ENCODE data around the gene FBN2. TPM values are rescaled to one million over a fixed set of nuclear protein-coding genes. Genes with fewer than 3 reads are reported as not detected.

Gene FBN2
- total RNA-seq, 1 experiment from 2014 or later = 0.31 TPM

DNA sequence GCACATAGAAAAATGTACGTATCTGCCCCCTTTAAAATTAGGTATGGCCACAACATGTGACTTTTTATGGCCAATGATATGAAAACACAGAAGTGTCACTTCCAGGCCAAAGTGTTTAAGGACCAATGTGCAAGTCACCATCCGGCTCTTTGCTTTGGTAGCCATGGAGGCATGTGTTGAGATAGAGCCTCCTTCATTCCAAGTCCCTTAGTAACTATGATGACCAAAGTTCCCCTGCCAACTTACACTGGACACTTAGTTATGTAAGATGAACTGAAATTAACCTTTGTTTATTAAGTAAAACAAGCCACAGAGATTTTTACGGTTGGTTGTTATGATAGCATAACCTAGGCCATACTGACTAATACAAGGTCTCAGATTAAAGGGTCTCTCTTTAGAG, 51.0 kb downstream of the FBN2 start:
- Mint-ChIP-seq H3K27me3 (ENCODE audit: unreplicated experiment) (no peaks in the 10 kb centered on the region), H3K4me1 (ENCODE audit: low read depth, unreplicated experiment) (no peaks in the 10 kb centered on the region), H3K27ac (ENCODE audit: unreplicated experiment) (no peak overlapping the region), H3K4me3 (ENCODE audit: low read depth, unreplicated experiment) (no peak overlapping the region), H3K36me3 (ENCODE audit: insufficient read depth, unreplicated experiment) (no peaks in the 10 kb centered on the region), H3K9me3 (ENCODE audit: low read depth, unreplicated experiment) (no peaks in the 10 kb centered on the region)
- CTCF ChIA-PET = no interaction called here
- intact Hi-C loops (cut with micrococcal nuclease; ENCODE audit: unreplicated experiment) = no loop called here
- no TSS peak for BruUV-seq (replicated peaks)
- TF ChIP-seq, protein P1, sequence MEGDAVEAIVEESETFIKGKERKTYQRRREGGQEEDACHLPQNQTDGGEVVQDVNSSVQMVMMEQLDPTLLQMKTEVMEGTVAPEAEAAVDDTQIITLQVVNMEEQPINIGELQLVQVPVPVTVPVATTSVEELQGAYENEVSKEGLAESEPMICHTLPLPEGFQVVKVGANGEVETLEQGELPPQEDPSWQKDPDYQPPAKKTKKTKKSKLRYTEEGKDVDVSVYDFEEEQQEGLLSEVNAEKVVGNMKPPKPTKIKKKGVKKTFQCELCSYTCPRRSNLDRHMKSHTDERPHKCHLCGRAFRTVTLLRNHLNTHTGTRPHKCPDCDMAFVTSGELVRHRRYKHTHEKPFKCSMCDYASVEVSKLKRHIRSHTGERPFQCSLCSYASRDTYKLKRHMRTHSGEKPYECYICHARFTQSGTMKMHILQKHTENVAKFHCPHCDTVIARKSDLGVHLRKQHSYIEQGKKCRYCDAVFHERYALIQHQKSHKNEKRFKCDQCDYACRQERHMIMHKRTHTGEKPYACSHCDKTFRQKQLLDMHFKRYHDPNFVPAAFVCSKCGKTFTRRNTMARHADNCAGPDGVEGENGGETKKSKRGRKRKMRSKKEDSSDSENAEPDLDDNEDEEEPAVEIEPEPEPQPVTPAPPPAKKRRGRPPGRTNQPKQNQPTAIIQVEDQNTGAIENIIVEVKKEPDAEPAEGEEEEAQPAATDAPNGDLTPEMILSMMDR (IDR thresholded peaks at IDR 0.05; ENCODE audit: unreplicated experiment) = no peak
- no peak for DNase-seq

DNA sequence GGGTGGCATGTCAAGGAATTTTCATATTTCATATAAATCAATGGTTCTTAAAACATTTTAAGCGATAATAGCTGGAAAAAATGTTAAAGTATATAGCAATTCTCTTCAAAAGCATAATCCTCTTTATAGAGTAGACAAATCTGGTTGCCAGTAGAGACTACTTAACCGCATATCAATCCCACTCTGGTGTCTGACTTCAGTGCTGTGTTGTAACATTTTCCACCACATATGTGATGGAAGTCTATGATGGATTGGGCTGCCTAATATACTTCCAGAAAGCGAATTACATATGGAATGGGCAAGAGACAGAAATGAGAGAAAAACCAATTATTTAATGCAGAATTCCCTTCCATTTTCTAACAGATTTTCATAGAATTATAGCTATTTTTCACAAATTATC, 54.3 kb downstream of the FBN2 start:
- no peaks in the 10 kb centered on the region for H3K9me3 Mint-ChIP-seq (ENCODE audit: low read depth, unreplicated experiment)
- H3K36me3 Mint-ChIP-seq (ENCODE audit: insufficient read depth, unreplicated experiment) = no peaks in the 10 kb centered on the region
- TF ChIP-seq, protein P1 (IDR thresholded peaks at IDR 0.05; ENCODE audit: unreplicated experiment) = no peak
- H3K4me1 Mint-ChIP-seq (ENCODE audit: low read depth, unreplicated experiment) = no peaks in the 10 kb centered on the region
- BruUV-seq (replicated peaks) = no TSS peak
- no peak overlapping the region for H3K27ac Mint-ChIP-seq (ENCODE audit: unreplicated experiment)
- no peaks in the 10 kb centered on the region for H3K27me3 Mint-ChIP-seq (ENCODE audit: unreplicated experiment)
- DNase-seq = no peak
- H3K4me3 Mint-ChIP-seq (ENCODE audit: low read depth, unreplicated experiment) = no peak overlapping the region
- intact Hi-C loops (cut with micrococcal nuclease; ENCODE audit: unreplicated experiment) = no loop called here
- CTCF ChIA-PET = interaction anchor here (0.7 kb wide), 2 partner anchors 21 to 180 kb away, joined by 3 read pairs; no protein-coding TSS in a partner anchor

DNA sequence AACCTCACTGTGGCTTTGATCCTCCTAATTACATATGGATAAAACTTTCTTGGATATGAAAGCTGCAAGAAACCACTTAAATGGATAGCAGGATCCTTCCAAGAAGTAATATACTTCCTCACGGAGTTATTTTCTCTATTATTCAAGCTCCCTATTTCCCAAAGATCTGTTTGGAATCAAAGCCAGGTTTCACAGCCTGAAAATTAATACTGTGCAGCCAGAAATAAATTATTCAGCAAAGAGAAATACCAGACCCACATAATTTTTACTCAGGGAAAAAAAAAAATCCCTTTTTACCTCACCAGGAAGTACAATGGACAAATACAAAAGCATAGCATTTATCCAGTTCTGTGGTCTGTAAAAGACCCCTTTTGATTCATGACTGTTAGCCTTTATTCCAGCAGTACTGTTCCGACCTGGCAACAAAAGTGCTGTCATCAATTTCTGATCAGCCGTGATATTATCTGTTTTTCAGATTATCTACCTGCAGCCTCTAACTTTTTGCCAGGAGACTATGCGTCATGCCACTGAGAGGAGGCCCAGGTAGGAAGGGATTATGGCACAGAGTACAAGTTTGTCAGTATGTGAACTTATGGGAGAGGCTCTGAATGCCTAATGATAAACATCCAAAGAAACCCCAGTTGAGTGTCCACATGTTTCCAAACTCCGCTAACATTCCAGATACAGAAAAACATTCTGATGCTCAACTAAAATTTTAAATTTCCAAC, 57.0 kb downstream of the FBN2 start:
- H3K9me3 Mint-ChIP-seq (ENCODE audit: low read depth, unreplicated experiment) = no peaks in the 10 kb centered on the region
- H3K4me1 Mint-ChIP-seq (ENCODE audit: low read depth, unreplicated experiment) = no peaks in the 10 kb centered on the region
- H3K36me3 Mint-ChIP-seq (ENCODE audit: insufficient read depth, unreplicated experiment) = no peaks in the 10 kb centered on the region
- TF ChIP-seq, protein P1 (IDR thresholded peaks at IDR 0.05; ENCODE audit: unreplicated experiment) = no peak
- no peak for DNase-seq
- CTCF ChIA-PET = no interaction called here
- H3K27ac Mint-ChIP-seq (ENCODE audit: unreplicated experiment) = no peak overlapping the region
- no peaks in the 10 kb centered on the region for H3K27me3 Mint-ChIP-seq (ENCODE audit: unreplicated experiment)
- intact Hi-C loops (cut with micrococcal nuclease; ENCODE audit: unreplicated experiment) = no loop called here
- no TSS peak for BruUV-seq (replicated peaks)
- H3K4me3 Mint-ChIP-seq (ENCODE audit: low read depth, unreplicated experiment) = no peak overlapping the region

DNA sequence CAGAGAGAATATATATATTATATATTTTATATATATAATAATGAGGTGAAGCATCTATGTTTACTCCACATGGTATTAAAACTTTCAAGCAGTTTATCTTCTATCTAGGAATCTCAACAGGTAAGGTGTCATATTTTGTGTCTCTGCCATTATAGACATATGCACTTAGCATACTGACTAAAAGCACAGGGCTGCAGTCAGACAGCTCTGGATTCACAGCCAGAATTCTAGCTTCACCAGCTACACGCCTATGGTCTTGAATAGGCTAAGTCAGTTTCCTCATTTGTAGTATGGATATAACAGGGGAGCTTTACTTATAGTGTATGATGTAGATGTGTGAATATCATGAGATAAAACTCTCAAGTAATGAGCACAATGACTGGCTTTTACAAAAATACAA, 57.9 kb downstream of the FBN2 start:
- no peaks in the 10 kb centered on the region for H3K9me3 Mint-ChIP-seq (ENCODE audit: low read depth, unreplicated experiment)
- CTCF ChIA-PET = no interaction called here
- no peak overlapping the region for H3K27ac Mint-ChIP-seq (ENCODE audit: unreplicated experiment)
- H3K36me3 Mint-ChIP-seq (ENCODE audit: insufficient read depth, unreplicated experiment) = no peaks in the 10 kb centered on the region
- H3K27me3 Mint-ChIP-seq (ENCODE audit: unreplicated experiment) = no peaks in the 10 kb centered on the region
- no TSS peak for BruUV-seq (replicated peaks)
- DNase-seq = no peak
- no peak overlapping the region for H3K4me3 Mint-ChIP-seq (ENCODE audit: low read depth, unreplicated experiment)
- no peaks in the 10 kb centered on the region for H3K4me1 Mint-ChIP-seq (ENCODE audit: low read depth, unreplicated experiment)
- intact Hi-C loops (cut with micrococcal nuclease; ENCODE audit: unreplicated experiment) = no loop called here
- TF ChIP-seq, protein P1 (IDR thresholded peaks at IDR 0.05; ENCODE audit: unreplicated experiment) = no peak
